HepG2 (cell line): ENCODE data around the gene FAM234B. TPM values are rescaled to one million over a fixed set of nuclear protein-coding genes. Genes with fewer than 3 reads are reported as not detected.

Experiments
- ATAC-seq: fragments of 200-7000 bp; cut with Tn5 transposase; 3 replicates; pipeline ENCODE4 v1.9.1; 2020; ENCODE audit warnings: mild to moderate bottlenecking, moderate library complexity
- BruUV-seq: library from RNA; stranded (reverse); fragments of 400-500 nt; replicated peaks from 2 replicates; lab custom pipeline; 2021; lab: Mats Ljungman, UMichigan
- CTCF ChIA-PET: fragments of 300-600 bp; formaldehyde crosslinking; extraction: SDS; loops from one replicate; lab custom pipeline; 2021; ENCODE audit warnings: low total read pairs, inconsistent platforms, low intra/inter-chr PET ratio; lab: Yijun Ruan, JAX
- POLR2A ChIA-PET: fragments of 350-600 bp; sonication (Branson Sonifier 250); formaldehyde crosslinking; loops from one replicate; lab custom pipeline; 2020; ENCODE audit warnings: antibody characterized with exemption, inconsistent platforms; lab: Yijun Ruan, JAX
- DNase-seq: peaks from one replicate; pipeline ENCODE4 v3.0.0-alpha.2; 2015; ENCODE audit warnings: low spot score
- FAIRE-seq: peaks from 3 replicates; lab custom pipeline; 2011; peaks lifted over from hg19 to GRCh38; lab: Jason Lieb, UNC
- H2AFZ ChIP-seq: one replicate; pipeline ENCODE4 v1.6.1; 2011; ENCODE audit warnings: low read length, inconsistent platforms
- H3K27ac ChIP-seq: fragments of 300-600 bp; 3 replicates; pipeline ENCODE4 v1.8.0; 2011; ENCODE audit warnings: mixed run types, mild to moderate bottlenecking, mixed read lengths, low read length, inconsistent platforms; ENCODE audit not compliant: insufficient read depth; ENCODE audit errors: extremely low read length
- H3K27me3 ChIP-seq, 2 experiments: fragments of 200-600 bp in 1 of 2; 2 replicates in 1 of 2; 3 replicates in 1 of 2; pipeline versions ENCODE4 v1.6.0 to v1.8.0; 2011; ENCODE audit warnings: low read length in 2 of 2, mild to moderate bottlenecking in 2 of 2, moderate library complexity in 2 of 2, inconsistent platforms in 1 of 2; ENCODE audit not compliant: insufficient read depth in 2 of 2, control insufficient read depth in 1 of 2
- H3K36me3 ChIP-seq, 2 experiments: fragments of 200-600 bp in 1 of 2; replicated peaks in 1 of 2; 2 replicates in 1 of 2; 3 replicates in 1 of 2; pipeline versions ENCODE4 v1.5.1 to v1.8.0; 2011; ENCODE audit warnings: low read length in 2 of 2, inconsistent platforms in 1 of 2; ENCODE audit not compliant: insufficient read depth in 2 of 2, control insufficient read depth in 1 of 2
- H3K4me1 ChIP-seq: 2 replicates; pipeline ENCODE4 v1.5.1; 2012; ENCODE audit warnings: low read length, inconsistent platforms; ENCODE audit not compliant: insufficient read depth
- H3K4me2 ChIP-seq: 2 replicates; pipeline ENCODE4 v1.6.0; 2011; ENCODE audit warnings: low read depth, low read length, inconsistent platforms
- H3K4me3 ChIP-seq, 3 experiments: fragments of 200-600 bp in 1 of 3; sonication (generic), shearing (Covaris generic) in 1 of 3; replicated peaks in 1 of 3; 2 replicates each; pipeline ENCODE4 v1.5.1; 2011 to 2016; ENCODE audit warnings: low read length in 3 of 3, inconsistent platforms in 2 of 3, low read depth in 2 of 3, mild to moderate bottlenecking in 2 of 3, control low read depth in 1 of 3, mixed read lengths in 1 of 3; ENCODE audit not compliant: insufficient read depth in 1 of 3
- H3K79me2 ChIP-seq: one replicate; pipeline ENCODE4 v1.6.1; 2011; ENCODE audit warnings: low read length, inconsistent platforms; ENCODE audit not compliant: insufficient read depth
- H3K9ac ChIP-seq: 2 replicates; pipeline ENCODE4 v1.6.0; 2011; ENCODE audit warnings: mild to moderate bottlenecking, low read depth, low read length, inconsistent platforms; ENCODE audit not compliant: insufficient read depth
- H3K9me3 ChIP-seq: 2 replicates; pipeline ENCODE4 v1.5.1; 2012; ENCODE audit warnings: mild to moderate bottlenecking, low read length
- H4K20me1 ChIP-seq: 2 replicates; pipeline ENCODE4 v1.6.0; 2011; ENCODE audit warnings: inconsistent platforms, mild to moderate bottlenecking, low read length, moderate library complexity; ENCODE audit not compliant: insufficient read depth
- BCLAF1 ChIP-seq: fragments of 450-650 bp; IDR thresholded peaks from 2 replicates; pipeline ENCODE4 v1.6.1; 2017; ENCODE audit warnings: mild to moderate bottlenecking
- KLF16 ChIP-seq, 2 experiments: sonication (generic) in 1 of 2; formaldehyde crosslinking in 1 of 2; IDR thresholded peaks; 2 replicates each; pipeline versions ENCODE4 v1.6.1 to v1.8.0; 2016 to 2023; ENCODE audit warnings: missing genetic modification reagents in 2 of 2, missing compliant biosample characterization in 1 of 2
- MED1 ChIP-seq: sonication (generic); formaldehyde crosslinking; IDR thresholded peaks from 2 replicates; pipeline ENCODE4 v1.4.0; 2020; ENCODE audit warnings: missing genetic modification reagents
- RAD51 ChIP-seq: fragments of 450-650 bp; IDR thresholded peaks from 2 replicates; pipeline ENCODE4 v1.6.1; 2016; ENCODE audit warnings: borderline replicate concordance
- TP53 ChIP-seq: sonication (generic); formaldehyde crosslinking; conservative IDR thresholded peaks from 2 replicates; pipeline ENCODE4 v1.4.0; 2020; ENCODE audit warnings: missing genetic modification reagents
- ZNF143 ChIP-seq: sonication (generic); formaldehyde crosslinking; IDR thresholded peaks from 2 replicates; pipeline ENCODE4 v1.4.0; 2020; ENCODE audit warnings: missing genetic modification reagents
- ZNF7 ChIP-seq: IDR thresholded peaks from 2 replicates; pipeline ENCODE4 v1.6.1; 2016; ENCODE audit warnings: missing biosample characterization, missing genetic modification reagents
- ZNF879 ChIP-seq: sonication (generic); formaldehyde crosslinking; IDR thresholded peaks from 2 replicates; pipeline ENCODE4 v1.8.1; 2023; ENCODE audit warnings: missing genetic modification reagents
- ZSCAN30 ChIP-seq: sonication (generic); formaldehyde crosslinking; IDR thresholded peaks from 2 replicates; pipeline ENCODE4 v1.5.0; 2020; ENCODE audit warnings: mild to moderate bottlenecking, missing genetic modification reagents
- whole genome bisulfite sequencing: methylation state at CpG from one replicate; pipeline ENCODE4 v1.1.6; 2017; ENCODE audit warnings: low lambda C conversion rate; 5-methylcytosine and 5-hydroxymethylcytosine counted together
- in situ Hi-C: cut with HindIII; loops from 2 replicates; pipeline ENCODE4 v1.10.0; 2017; ENCODE audit warnings: low pct_unique_long_range_greater_than_20kb; ENCODE audit not compliant: extremely low pct_ligation_motif_present
- intact Hi-C: fragments of 100-400 bp; cut with micrococcal nuclease; formaldehyde crosslinking; loops from one replicate; pipeline ENCODE4 v1.10.0; 2022; ENCODE audit not compliant: unreplicated experiment
- polyA plus RNA-seq, 8 experiments: library from polyadenylated mRNA; depleted of rRNA in 3 of 8; stranded (reverse) in 7 of 8; unstranded in 1 of 8; fragments of >200 nt; fragmentation: Illumina TruSeq in 4 of 8; extraction: Trizol in 4 of 8; gene quantifications; 2 replicates each; pipeline versions ENCODE4 v1.2.1 to v1.2.3, GENCODE V29; 2011 to 2016; ENCODE audit warnings: low read depth in 4 of 8, missing spikeins in 1 of 8, mixed read lengths in 1 of 8; ENCODE audit not compliant: insufficient read depth in 1 of 8
- total RNA-seq, 5 experiments: library from RNA; depleted of rRNA; stranded (reverse); fragments of >200 nt; fragmentation: Illumina TruSeq; extraction: Trizol; gene quantifications; 2 replicates each; pipeline ENCODE4 v1.2.3, GENCODE V29; 2016; ENCODE audit warnings: low read depth in 1 of 5

FAM234B gene
- total and polyA plus RNA-seq, 2 of the 13 experiments (the other 11 are each of a cell fraction or from before 2014, with no cell fraction given): 7.8 to 13.8 TPM

DNA sequence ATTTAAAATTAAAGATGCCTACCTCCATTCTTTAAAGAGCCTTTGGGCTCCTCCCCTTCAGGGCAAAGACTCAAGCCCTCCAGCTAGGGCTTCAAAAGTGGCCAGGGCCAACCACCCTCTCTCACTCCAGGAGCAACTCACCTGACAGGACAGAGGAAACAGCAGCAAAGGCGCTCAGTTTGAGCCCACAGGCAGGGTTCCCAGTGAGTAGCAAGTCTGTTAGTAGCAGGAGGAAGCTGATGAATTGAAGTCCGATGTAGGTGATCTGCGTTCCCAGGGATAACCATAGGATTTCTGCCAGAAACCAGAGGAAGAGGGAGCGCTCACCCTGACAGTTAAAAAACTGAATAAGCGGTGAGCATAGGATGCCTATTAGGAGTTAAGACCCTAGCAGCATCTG, 43.6 kb downstream of the FAM234B start:
- TF ChIP-seq ZNF7 (CRISPR knock-in tag): no peak
- TF ChIP-seq MED1 (CRISPR knock-in tag): no peak
- no peak for TF ChIP-seq ZNF143 (CRISPR knock-in tag)
- no peak for TF ChIP-seq RAD51
- TF ChIP-seq KLF16 (CRISPR knock-in tag; IDR thresholded peaks at IDR 0.05): no peak
- no peak for TF ChIP-seq BCLAF1
- TF ChIP-seq ZSCAN30 (CRISPR knock-in tag): no peak
- TF ChIP-seq ZNF879: no peak
- no peak for TF ChIP-seq TP53 (CRISPR knock-in tag)
- no TSS peak for BruUV-seq
- no peaks in the 10 kb centered on the region for H3K4me1 ChIP-seq
- DNase-seq (no peak), FAIRE-seq (no peak), ATAC-seq (no peak)
- no peak overlapping the region for H3K27ac ChIP-seq
- no peak overlapping the region for H3K4me3 ChIP-seq
- WGBS: 54% methylated on average over 5 of the region's 5 CpGs
- H2AFZ ChIP-seq: no peak overlapping the region
- in situ Hi-C loops (no loop called here), intact Hi-C loops (no loop called here)
- H3K9ac ChIP-seq: no peak overlapping the region
- CTCF ChIA-PET: no interaction called here
- H3K79me2 ChIP-seq: no peaks in the 10 kb centered on the region
- H3K9me3 ChIP-seq: no peaks in the 10 kb centered on the region
- POLR2A ChIA-PET: no interaction called here
- no peaks in the 10 kb centered on the region for H3K36me3 ChIP-seq
- no peak overlapping the region for H3K4me2 ChIP-seq
- H3K27me3 ChIP-seq: peaks cover 2 to 39% of the 10 kb centered on the region in 2 experiments; a peak in 4 of 5 replicates
- H4K20me1 ChIP-seq: no peaks in the 10 kb centered on the region
